ENCODE results near the gene IQCK. TPM values are rescaled to one million over a fixed set of nuclear protein-coding genes. Genes with fewer than 3 reads are reported as not detected.

The IQCK gene
- total RNA-seq, 1 donor from 2014 or later = 19.9 TPM

- no peak for DNase-seq (ENCODE audit: low read depth)
- no peaks in the 10 kb centered on the region for H3K36me3 ChIP-seq (ENCODE audit: control insufficient read depth, insufficient read depth, low read length)
- TF ChIP-seq, protein P1, sequence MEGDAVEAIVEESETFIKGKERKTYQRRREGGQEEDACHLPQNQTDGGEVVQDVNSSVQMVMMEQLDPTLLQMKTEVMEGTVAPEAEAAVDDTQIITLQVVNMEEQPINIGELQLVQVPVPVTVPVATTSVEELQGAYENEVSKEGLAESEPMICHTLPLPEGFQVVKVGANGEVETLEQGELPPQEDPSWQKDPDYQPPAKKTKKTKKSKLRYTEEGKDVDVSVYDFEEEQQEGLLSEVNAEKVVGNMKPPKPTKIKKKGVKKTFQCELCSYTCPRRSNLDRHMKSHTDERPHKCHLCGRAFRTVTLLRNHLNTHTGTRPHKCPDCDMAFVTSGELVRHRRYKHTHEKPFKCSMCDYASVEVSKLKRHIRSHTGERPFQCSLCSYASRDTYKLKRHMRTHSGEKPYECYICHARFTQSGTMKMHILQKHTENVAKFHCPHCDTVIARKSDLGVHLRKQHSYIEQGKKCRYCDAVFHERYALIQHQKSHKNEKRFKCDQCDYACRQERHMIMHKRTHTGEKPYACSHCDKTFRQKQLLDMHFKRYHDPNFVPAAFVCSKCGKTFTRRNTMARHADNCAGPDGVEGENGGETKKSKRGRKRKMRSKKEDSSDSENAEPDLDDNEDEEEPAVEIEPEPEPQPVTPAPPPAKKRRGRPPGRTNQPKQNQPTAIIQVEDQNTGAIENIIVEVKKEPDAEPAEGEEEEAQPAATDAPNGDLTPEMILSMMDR (IDR thresholded peaks at IDR 0.05; ENCODE audit: insufficient read depth, low read length, poor library complexity, severe bottlenecking) = no peak
These were observed 117.1 kb downstream of the IQCK start for GRCh38 chr16:19835196-19835595.

GRCh38 chr16:19835968-19836421 is 117.9 kb downstream of the IQCK start:
- Histone ChIP-seq H3K36me3 (ENCODE audit: control insufficient read depth, insufficient read depth, low read length) (no peaks in the 10 kb centered on the region), H3K27me3 (ENCODE audit: control insufficient read depth, insufficient read depth, low read length) (no peaks in the 10 kb centered on the region), H3K4me3 (ENCODE audit: low read depth, low read length) (no peak overlapping the region)
- no peak for DNase-seq (ENCODE audit: low read depth)
- TF ChIP-seq, protein P1 (IDR thresholded peaks at IDR 0.05; ENCODE audit: insufficient read depth, low read length, poor library complexity, severe bottlenecking) = no peak

More at GRCh38 chr16:19835196-19835595, 117.1 kb downstream of the IQCK start:
- Histone ChIP-seq H3K27me3 (ENCODE audit: control insufficient read depth, insufficient read depth, low read length) (no peaks in the 10 kb centered on the region), H3K4me3 (ENCODE audit: low read depth, low read length) (no peak overlapping the region)

DNA sequence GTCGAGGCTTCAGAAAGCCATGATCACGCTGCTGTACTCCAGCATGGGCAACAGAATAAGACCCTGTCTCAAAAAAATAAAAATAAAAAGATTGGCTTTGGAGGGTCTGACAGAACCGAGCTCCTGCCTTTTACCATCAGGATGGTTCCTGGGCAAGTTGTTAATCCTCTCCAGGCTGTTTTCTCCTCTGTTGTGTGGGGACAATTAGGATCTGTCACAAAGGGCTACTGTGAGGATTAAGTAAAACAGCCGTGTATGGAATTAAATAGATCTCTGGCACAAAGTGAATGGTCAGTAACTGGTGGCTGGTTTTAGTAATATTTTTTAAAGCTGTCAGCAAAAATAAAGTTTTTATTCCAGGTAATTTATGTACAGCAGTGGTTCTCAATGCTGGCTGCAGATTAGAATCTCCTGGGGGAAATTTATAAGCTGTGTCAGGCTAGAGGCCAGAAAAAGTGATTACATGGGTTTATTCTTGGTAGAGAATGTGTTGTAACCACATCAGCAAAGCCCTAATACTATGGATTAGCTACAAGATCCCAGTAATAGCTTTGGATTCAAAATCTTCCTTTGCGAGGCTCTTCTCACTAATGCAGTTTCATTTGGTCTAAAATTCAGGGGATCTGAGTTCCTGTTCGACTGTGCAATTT is 119.4 kb downstream of the IQCK start:
- TF ChIP-seq, protein P1 (IDR thresholded peaks at IDR 0.05; ENCODE audit: insufficient read depth, low read length, poor library complexity, severe bottlenecking) = no peak
- DNase-seq (ENCODE audit: low read depth) = no peak

GRCh38 chr16:19837984-19838707 is 120.1 kb downstream of the IQCK start:
- Histone ChIP-seq H3K4me3 (ENCODE audit: low read depth, low read length) (no peak overlapping the region), H3K36me3 (ENCODE audit: control insufficient read depth, insufficient read depth, low read length) (no peaks in the 10 kb centered on the region), H3K27me3 (ENCODE audit: control insufficient read depth, insufficient read depth, low read length) (no peaks in the 10 kb centered on the region)
- no peak for DNase-seq (ENCODE audit: low read depth)
- TF ChIP-seq, protein P1 (IDR thresholded peaks at IDR 0.05; ENCODE audit: insufficient read depth, low read length, poor library complexity, severe bottlenecking) = no peak

More for the DNA sequence above, 119.4 kb downstream of the IQCK start:
- H3K27me3 ChIP-seq (ENCODE audit: control insufficient read depth, insufficient read depth, low read length) = no peaks in the 10 kb centered on the region
- no peak overlapping the region for H3K4me3 ChIP-seq (ENCODE audit: low read depth, low read length)
- no peaks in the 10 kb centered on the region for H3K36me3 ChIP-seq (ENCODE audit: control insufficient read depth, insufficient read depth, low read length)

DNA sequence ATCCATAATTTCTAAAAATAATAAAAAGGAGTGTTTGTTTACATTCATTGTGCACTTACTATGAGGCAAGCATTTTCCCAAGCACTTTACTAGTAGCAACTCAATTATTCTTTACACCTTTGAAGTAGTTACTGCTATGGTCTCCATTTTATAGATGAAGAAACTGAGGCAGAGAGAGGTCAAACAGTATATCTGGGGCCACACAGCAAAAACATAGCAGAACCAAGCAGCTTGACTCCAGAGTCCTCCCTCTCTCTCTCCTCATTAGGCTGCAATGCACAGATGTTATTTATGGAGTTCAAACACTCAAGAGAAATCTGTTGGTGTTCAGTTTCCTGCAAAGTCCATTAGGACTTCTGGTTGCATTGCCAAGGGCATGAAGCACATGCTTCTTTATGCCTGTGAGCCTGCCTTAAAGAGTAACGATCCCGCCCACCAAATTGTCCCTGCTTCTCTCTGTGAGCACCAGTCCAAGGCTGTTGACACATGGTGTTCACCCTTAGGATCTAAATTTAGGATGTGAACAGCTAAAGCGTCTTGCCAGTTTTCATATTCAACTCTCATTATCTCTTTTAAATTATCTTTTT is 122.5 kb downstream of the IQCK start:
- Histone ChIP-seq H3K36me3 (ENCODE audit: control insufficient read depth, insufficient read depth, low read length) (no peaks in the 10 kb centered on the region), H3K4me3 (ENCODE audit: low read depth, low read length) (no peak overlapping the region), H3K27me3 (ENCODE audit: control insufficient read depth, insufficient read depth, low read length) (no peaks in the 10 kb centered on the region)
- DNase-seq (ENCODE audit: low read depth) = no peak
- TF ChIP-seq, protein P1 (IDR thresholded peaks at IDR 0.05; ENCODE audit: insufficient read depth, low read length, poor library complexity, severe bottlenecking) = no peak

Measured in kidney epithelial cell (primary cell).